GM19328 (cell line): ENCODE results near the gene STAU1.

Experiments used
- ATAC-seq: cut with Tn5 transposase; IDR thresholded peaks from one replicate; pipeline ENCODE4 v1.9.1; 2021; ENCODE audit warnings: mild to moderate bottlenecking, moderate library complexity; ENCODE audit not compliant: unreplicated experiment

Gene STAU1

GRCh38 chr20:49078310-49078709 is 109.8 kb downstream of the STAU1 start:
- ATAC-seq: no peak

- no peak for ATAC-seq
These were observed 113.6 kb downstream of the STAU1 start for GRCh38 chr20:49074521-49074920.
